Measurements from ENCODE around the gene CRYGN. TPM values are rescaled to one million over a fixed set of nuclear protein-coding genes. Genes with fewer than 3 reads are reported as not detected.

Gene CRYGN
- polyA plus RNA-seq, 1 of the 3 experiments (the other 2 are of a cell fraction) = not detected

DNA sequence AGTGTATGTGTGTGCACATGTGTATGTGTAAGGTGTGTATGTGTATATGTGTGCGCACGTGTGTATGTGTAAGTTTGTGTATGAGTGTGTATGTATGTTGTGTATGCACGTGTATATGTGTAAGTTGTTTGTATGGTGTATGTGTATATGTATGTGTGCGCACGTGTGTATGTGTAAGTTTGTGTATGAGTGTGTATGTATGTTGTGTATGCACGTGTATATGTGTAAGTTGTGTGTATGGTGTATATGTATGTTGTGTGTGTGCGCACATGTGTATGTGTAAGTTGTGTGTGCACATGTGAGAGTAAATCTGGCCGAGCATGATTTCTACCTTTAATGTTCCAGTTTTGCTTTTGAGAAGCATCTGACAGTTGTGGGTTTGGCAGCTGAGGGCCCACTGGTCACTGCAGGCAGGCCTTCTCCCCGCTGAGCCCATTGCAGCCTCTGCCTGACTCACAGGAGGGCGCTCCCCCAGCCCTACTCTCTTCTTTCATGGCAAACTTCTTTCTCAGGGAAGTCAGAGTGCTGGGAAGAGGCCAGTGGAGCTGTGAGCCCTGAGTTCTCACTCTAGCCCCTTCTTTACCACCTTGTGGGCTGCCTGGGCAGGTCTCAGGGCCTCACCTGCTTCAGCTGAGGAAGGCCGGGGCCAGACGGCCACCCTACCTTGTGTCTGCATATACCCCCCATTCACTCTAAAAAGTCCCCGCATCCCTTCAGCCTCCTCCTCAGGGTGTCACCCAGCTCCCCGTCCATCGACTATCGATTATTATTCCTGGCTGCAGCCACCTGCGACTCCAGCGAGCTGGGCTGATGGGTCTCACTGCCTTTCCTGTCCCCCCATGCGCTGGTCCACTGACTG lies 41.3 kb downstream of the CRYGN start:
- Histone ChIP-seq H3K9me2 (no peaks in the 10 kb centered on the region), H3K4me2 (no peak overlapping the region), H3K4me1 (ENCODE audit: control insufficient read depth in 1 of 2, insufficient read depth in 2 of 2, low read depth in 1 of 2, low read length in 1 of 2) (no peaks in the 10 kb centered on the region; a peak in 1 of 4 replicates), H4K20me1 (ENCODE audit: insufficient read depth) (no peaks in the 10 kb centered on the region), H3K4me3 (ENCODE audit: low read depth in 2 of 2, low read length in 1 of 2) (no peak overlapping the region), H3K36me3 (replicated peaks in 1 of 2; ENCODE audit: control insufficient read depth in 1 of 2, insufficient read depth in 2 of 2, low read length in 1 of 2) (no peaks in the 10 kb centered on the region), H3K9ac (no peak overlapping the region), H3K79me2 (ENCODE audit: insufficient read depth) (no peaks in the 10 kb centered on the region), H2AFZ (ENCODE audit: low read depth) (no peak overlapping the region), H3K27ac (ENCODE audit: low read depth in 2 of 2, low read length in 1 of 2) (no peak overlapping the region), H3F3A (replicated peaks; ENCODE audit: insufficient read depth) (no peaks in the 10 kb centered on the region), H3K9me3 (no peaks in the 10 kb centered on the region), H3K27me3 (ENCODE audit: insufficient read depth) (no peaks in the 10 kb centered on the region)
- CTCF ChIA-PET = interaction anchor here (1.0 to 3.6 kb wide), 4 partner anchors 11 to 361 kb away, joined by 4 to 13 read pairs (median 6); partner anchors contain the start of gene WDR86
- POLR2A ChIA-PET = no interaction called here
- TF ChIP-seq CHD2 (IDR thresholded peaks at IDR 0.05; ENCODE audit: low read length, partially characterized antibody) (no peak), EZH2phosphoT487 (IDR thresholded peaks at IDR 0.05; ENCODE audit: borderline replicate concordance, low read depth) (no peak), YY1 (IDR thresholded peaks at IDR 0.05; ENCODE audit: low read depth) (no peak)
- TF ChIP-seq, protein P1, sequence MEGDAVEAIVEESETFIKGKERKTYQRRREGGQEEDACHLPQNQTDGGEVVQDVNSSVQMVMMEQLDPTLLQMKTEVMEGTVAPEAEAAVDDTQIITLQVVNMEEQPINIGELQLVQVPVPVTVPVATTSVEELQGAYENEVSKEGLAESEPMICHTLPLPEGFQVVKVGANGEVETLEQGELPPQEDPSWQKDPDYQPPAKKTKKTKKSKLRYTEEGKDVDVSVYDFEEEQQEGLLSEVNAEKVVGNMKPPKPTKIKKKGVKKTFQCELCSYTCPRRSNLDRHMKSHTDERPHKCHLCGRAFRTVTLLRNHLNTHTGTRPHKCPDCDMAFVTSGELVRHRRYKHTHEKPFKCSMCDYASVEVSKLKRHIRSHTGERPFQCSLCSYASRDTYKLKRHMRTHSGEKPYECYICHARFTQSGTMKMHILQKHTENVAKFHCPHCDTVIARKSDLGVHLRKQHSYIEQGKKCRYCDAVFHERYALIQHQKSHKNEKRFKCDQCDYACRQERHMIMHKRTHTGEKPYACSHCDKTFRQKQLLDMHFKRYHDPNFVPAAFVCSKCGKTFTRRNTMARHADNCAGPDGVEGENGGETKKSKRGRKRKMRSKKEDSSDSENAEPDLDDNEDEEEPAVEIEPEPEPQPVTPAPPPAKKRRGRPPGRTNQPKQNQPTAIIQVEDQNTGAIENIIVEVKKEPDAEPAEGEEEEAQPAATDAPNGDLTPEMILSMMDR (IDR thresholded peaks at IDR 0.05) = no peak
- WGBS (ENCODE audit: low lambda C conversion rate) = 88% methylated on average over 19 of the region's 19 CpGs
- DNase-seq = peak; percentile 39

GRCh38 chr7:151397026-151397425 lies 42.9 kb downstream of the CRYGN start:
- H3K79me2 ChIP-seq (ENCODE audit: insufficient read depth) = no peaks in the 10 kb centered on the region
- no peak for TF ChIP-seq NRF1 (IDR thresholded peaks at IDR 0.05; ENCODE audit: low read depth, low read length)
- no peak for TF ChIP-seq ZBTB33 (IDR thresholded peaks at IDR 0.05; ENCODE audit: borderline replicate concordance, low read depth)
- no peak for TF ChIP-seq EZH2phosphoT487 (IDR thresholded peaks at IDR 0.05; ENCODE audit: borderline replicate concordance, low read depth)
- TF ChIP-seq TAF1 (IDR thresholded peaks at IDR 0.05; ENCODE audit: borderline replicate concordance, low read depth, low read length) = no peak
- no peak for TF ChIP-seq MEF2A (IDR thresholded peaks at IDR 0.05; ENCODE audit: borderline replicate concordance, low read depth)
- TF ChIP-seq GABPA (IDR thresholded peaks at IDR 0.05; ENCODE audit: low read depth) = no peak
- H3K4me2 ChIP-seq = no peak overlapping the region
- no peak overlapping the region for H3K9ac ChIP-seq
- no peaks in the 10 kb centered on the region for H3K9me3 ChIP-seq
- H3K4me1 ChIP-seq (ENCODE audit: control insufficient read depth in 1 of 2, insufficient read depth in 2 of 2, low read depth in 1 of 2, low read length in 1 of 2) = no peaks in the 10 kb centered on the region
- H3K27ac ChIP-seq (ENCODE audit: low read depth in 2 of 2, low read length in 1 of 2) = no peak overlapping the region
- H2AFZ ChIP-seq (ENCODE audit: low read depth) = no peak overlapping the region
- CTCF ChIA-PET = interaction anchor here (1.3 to 1.9 kb wide), 4 partner anchors 13 to 153 kb away, joined by 3 to 4 read pairs (median 4); partner anchors contain the start of gene WDR86
- H4K20me1 ChIP-seq (ENCODE audit: insufficient read depth) = no peaks in the 10 kb centered on the region
- no peaks in the 10 kb centered on the region for H3K36me3 ChIP-seq (replicated peaks in 1 of 2; ENCODE audit: control insufficient read depth in 1 of 2, insufficient read depth in 2 of 2, low read length in 1 of 2)
- H3K27me3 ChIP-seq (ENCODE audit: insufficient read depth) = no peaks in the 10 kb centered on the region
- H3K4me3 ChIP-seq (ENCODE audit: low read depth in 2 of 2, low read length in 1 of 2) = no peak overlapping the region
- no peaks in the 10 kb centered on the region for H3F3A ChIP-seq (replicated peaks; ENCODE audit: insufficient read depth)
- H3K9me2 ChIP-seq = no peaks in the 10 kb centered on the region
- POLR2A ChIA-PET = no interaction called here
- no peak for DNase-seq
- WGBS (ENCODE audit: low lambda C conversion rate) = 85% methylated on average over 13 of the region's 13 CpGs

Measured in SK-N-SH (cell line).